ENCODE data around the gene SUCLA2. TPM values are rescaled to one million over a fixed set of nuclear protein-coding genes. Genes with fewer than 3 reads are reported as not detected.

The SUCLA2 gene
- total RNA-seq, 3 donors from 2014 or later = 42.3 to 75.4 (median 61.3) TPM

DNA sequence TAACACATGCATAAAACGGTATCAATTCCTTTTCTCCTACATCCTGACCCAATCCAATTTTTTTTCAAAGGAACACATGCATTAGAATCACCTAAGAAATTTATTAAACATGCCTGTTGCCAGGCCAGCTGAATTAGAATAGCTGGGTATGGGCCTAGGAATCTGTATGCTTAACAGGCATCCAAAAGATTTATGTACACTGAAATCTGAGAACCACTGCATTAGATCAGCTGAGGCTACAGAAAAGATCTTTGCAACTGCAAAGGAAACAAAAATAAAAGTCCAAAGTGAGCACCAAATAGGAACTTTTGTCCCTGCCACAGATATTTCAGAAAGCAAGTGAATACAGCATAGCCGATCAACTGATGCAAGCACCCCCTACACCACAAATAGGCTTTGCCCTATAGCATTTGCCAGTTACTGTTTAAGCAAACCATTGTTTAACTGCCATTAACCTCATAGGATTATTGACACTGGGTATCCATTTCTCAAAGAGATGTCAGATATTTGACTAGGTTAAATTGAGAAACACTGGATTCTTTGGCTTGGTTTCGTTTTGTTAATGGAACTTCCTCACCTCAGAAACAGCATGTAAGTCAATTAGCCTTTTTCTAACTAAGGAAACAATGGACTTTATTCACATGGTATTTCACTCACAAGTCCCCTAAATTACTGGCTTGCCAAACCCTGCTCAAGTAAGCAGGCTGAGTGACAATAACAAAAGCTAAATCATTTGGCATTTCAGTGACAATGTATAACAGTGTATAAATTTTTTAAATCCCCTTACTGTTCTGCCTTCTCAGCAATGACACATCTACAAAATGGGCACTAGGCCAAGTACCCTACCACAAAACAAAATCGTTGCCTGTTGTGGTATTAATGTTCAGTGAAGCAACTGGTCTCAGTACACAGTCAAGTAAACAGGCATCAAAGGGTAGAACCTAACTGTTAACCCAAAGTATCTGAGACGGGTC is 67.8 kb downstream of the SUCLA2 start:
- Histone ChIP-seq H3K36me3 (no peaks in the 10 kb centered on the region), H3K9me3 (no peaks in the 10 kb centered on the region), H3K27me3 (no peaks in the 10 kb centered on the region), H3K4me1 (peaks cover 0 to 6% of the 10 kb centered on the region in 2 donors), H3K27ac (no peak overlapping the region), H3K4me3 (no peak overlapping the region)
- no peak for TF ChIP-seq POLR2A (IDR thresholded peaks at IDR 0.05)
- no peak for TF ChIP-seq CTCF (IDR thresholded peaks at IDR 0.05)
- TF ChIP-seq POLR2AphosphoS5 (IDR thresholded peaks at IDR 0.05) = no peak
- DNase-seq (ENCODE audit: low spot score in 2 of 2) = no peak
- intact Hi-C loops (cut with DNase I; ENCODE audit: low total_unique reads) = no loop called here

GRCh38 chr13:47930649-47931165 is 70.4 kb downstream of the SUCLA2 start:
- TF ChIP-seq POLR2AphosphoS5 (IDR thresholded peaks at IDR 0.05) (no peak), CTCF (IDR thresholded peaks at IDR 0.05) (no peak), POLR2A (IDR thresholded peaks at IDR 0.05) (no peak)
- intact Hi-C loops (cut with DNase I; ENCODE audit: low total_unique reads) = no loop called here

GRCh38 chr13:47929156-47929555 is 71.9 kb downstream of the SUCLA2 start:
- Histone ChIP-seq H3K27me3 (no peaks in the 10 kb centered on the region), H3K4me1 (peaks cover 0 to 6% of the 10 kb centered on the region in 2 donors), H3K9me3 (no peaks in the 10 kb centered on the region), H3K4me3 (no peak overlapping the region), H3K27ac (no peak overlapping the region), H3K36me3 (no peaks in the 10 kb centered on the region)
- TF ChIP-seq POLR2A (IDR thresholded peaks at IDR 0.05) (no peak), POLR2AphosphoS5 (IDR thresholded peaks at IDR 0.05) (no peak), CTCF (IDR thresholded peaks at IDR 0.05) (no peak)
- intact Hi-C loops (cut with DNase I; ENCODE audit: low total_unique reads) = no loop called here
- DNase-seq (ENCODE audit: low spot score in 2 of 2) = no peak

More at GRCh38 chr13:47930649-47931165, 70.4 kb downstream of the SUCLA2 start:
- no peak for DNase-seq (ENCODE audit: low spot score in 2 of 2)
- Histone ChIP-seq H3K27me3 (no peaks in the 10 kb centered on the region), H3K27ac (no peak overlapping the region), H3K4me1 (peaks cover 0 to 6% of the 10 kb centered on the region in 2 donors), H3K4me3 (no peak overlapping the region), H3K9me3 (no peaks in the 10 kb centered on the region), H3K36me3 (no peaks in the 10 kb centered on the region)

DNA sequence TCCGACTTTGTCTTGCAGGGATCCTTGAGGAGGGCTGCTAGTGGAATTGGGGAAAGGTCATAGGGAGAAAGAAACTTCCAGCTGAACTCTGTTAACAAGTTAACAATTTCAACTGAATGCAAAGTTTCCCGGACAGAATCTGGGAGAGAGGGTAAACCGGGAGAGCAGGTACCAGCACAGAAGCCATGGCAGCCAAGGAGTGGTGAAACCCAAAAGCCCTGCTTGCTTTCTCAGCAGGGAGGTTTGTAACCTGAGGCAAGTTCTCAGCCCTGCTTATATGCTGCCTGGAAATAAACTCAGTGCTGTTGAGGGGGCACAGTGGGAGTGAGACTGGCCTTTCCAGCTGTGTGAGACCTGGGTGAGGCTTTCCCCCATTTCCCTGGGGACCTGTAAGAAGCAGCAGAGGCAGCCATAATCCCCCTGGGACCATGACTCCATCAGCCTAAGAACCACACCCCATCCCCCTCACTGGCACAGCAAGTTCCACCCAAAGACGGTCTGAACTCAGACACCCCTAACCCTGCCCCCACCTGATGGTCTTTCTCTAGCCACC is 84.0 kb downstream of the SUCLA2 start:
- TF ChIP-seq POLR2AphosphoS5 (IDR thresholded peaks at IDR 0.05) (no peak), CTCF (IDR thresholded peaks at IDR 0.05) (no peak), POLR2A (IDR thresholded peaks at IDR 0.05) (no peak)
- no peak for DNase-seq (ENCODE audit: low spot score in 2 of 2)
- intact Hi-C loops (cut with DNase I; ENCODE audit: low total_unique reads) = no loop called here

More for the DNA sequence above, 84.0 kb downstream of the SUCLA2 start:
- Histone ChIP-seq H3K4me3 (no peak overlapping the region), H3K27ac (no peak overlapping the region), H3K9me3 (peaks cover 0 to 16% of the 10 kb centered on the region in 2 donors), H3K4me1 (no peaks in the 10 kb centered on the region), H3K27me3 (no peaks in the 10 kb centered on the region), H3K36me3 (no peaks in the 10 kb centered on the region)
